GM19395 (cell line): ENCODE measurements around the gene HIVEP3.

Experiments used
- ATAC-seq: cut with Tn5 transposase; IDR thresholded peaks from one replicate; pipeline ENCODE4 v1.9.1; 2021; ENCODE audit warnings: mild to moderate bottlenecking, moderate library complexity; ENCODE audit not compliant: unreplicated experiment

Gene HIVEP3

DNA sequence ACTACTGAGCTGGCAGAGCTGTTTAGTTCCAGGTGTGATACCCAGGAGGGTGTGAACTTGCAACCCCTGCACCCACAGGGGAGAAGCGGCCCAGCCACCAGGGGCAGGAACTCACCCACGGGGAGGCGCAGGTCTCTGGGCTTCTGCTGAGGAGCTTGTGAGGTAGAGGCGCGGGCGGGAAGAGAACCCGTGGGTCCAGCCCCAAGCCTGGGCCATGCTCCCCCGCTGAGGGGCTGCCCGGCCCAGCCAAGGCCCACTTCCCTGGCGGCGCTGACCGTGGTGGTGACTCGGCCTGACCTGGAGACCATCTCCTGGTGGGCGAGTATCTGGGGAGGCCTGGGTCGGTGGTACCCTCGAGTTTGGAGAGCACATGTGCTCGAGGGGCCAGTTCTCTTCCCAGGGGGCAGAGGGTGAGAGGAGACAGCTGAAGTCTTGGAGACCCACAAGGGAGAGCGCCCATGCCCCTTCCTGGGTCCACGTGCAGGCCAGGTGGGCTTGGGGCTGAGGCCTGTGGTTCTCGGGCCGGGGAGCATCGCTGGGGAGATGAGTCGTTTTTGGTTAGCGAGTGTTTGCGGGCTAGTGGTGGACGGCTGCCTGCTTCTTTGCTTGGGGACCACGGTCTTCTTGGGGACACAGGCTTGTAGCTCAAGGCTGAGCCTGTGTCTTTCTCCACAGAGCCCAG is 405.9 kb downstream of the HIVEP3 start:
- no peak for ATAC-seq

DNA sequence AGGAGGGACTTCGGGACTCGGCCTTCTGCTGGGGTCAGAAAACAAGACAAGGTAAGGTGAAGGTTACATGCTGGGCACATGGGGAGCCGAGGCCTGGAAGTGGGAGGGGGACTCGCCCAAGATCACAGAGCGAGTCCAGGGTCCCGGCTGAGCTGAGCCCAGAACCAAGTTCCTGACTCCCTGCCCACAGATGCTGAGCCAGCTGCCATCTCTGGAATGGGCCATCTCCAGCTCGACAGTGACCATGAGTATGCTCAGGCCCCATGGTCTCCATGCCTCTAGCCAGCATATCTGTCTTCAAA is 407.5 kb downstream of the HIVEP3 start:
- ATAC-seq = no peak

DNA sequence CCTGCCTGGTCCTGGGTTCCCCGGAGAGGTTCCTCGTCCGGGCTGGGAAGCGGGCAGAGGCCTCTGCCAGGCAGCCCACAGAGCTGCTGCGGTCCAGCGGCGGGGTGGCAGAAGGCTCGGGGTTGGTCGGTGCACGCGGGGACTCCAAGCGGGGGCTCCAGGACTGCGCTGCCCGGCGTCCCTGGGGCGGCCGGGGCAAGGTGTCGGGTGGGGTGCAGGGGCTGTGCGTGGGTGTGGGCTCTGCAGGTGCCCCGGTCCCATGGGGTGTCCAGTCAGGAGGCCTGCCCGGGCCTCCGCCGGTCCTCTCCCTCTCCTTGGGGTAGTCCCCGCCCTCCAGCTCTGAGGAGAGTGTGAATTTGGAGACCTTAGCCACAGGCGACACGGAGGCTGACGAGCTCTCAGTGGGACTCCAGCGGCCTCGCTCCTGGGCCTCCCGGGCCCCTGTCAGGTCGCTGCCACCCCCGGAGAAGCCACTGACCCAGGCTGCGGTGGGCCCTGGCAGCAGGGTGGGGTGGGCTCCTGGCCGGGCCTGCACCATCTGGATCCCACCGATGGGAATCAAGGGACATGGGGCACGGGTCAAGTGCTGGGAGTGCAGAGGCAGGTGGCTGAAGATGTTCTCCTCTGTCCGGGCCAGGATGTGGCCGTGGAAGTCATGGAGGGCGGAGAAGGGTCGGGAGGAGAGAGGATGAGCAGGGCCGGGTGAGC is 408.0 kb downstream of the HIVEP3 start:
- no peak for ATAC-seq

DNA sequence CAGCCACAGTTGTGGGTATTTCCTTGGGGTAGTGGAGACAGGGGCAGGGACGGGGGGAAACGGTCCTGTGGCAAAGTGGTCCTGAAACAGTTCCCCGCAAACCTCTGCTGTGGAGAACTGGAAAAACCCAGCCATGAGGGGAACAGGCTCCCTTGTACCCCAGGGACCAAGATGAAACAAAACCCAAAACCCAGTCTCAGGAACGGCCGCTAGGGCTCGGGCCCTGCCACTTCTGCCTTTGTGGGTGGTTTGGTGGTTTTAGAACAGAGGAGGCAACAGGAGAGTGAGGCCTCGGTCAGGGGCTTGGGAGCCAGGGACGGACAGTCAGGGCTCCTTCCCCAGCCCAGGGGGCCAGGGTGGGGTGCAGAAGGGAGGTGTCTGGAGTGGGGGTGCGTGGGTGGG is 409.5 kb downstream of the HIVEP3 start:
- ATAC-seq = no peak

DNA sequence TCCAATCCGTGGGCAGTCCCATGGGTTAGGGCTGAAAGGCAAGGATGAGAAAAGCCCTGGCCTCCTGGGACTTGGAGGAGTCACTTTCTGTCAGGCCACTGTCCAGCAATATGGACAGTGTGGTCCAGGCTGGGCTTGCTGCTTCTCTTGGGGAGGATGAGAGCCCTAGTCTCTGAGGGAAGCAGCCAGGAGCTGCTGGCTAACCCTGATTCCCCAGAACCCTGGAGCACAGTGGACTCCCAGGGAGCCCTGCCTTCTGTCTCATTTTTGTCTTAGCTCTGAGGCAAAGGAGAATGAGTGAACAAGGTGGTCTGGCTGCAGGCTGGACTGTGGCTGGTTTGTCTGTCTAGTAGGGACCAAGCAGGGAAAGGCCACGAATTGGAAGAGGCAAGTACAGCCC is 410.4 kb downstream of the HIVEP3 start:
- ATAC-seq = no peak

DNA sequence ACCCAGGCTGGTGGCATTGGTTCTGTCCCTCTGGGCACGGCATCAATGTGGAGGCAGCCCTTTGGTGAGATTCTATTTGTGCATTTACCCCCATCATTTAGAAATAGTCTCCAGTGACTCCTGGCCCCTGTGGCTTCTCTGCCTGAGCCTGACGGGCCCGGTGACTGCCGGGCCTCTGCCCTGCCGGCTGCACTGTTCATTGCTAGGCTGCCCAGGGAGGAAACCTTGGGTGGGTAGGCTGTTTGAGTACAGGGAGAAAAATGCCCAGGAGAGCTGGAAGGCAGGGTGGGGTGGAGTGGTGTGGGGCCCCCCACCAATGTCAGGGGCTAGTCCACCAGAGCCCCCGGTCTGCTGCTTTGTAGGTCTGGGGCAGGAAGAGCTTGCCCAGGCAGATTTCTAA is 410.9 kb downstream of the HIVEP3 start:
- ATAC-seq = no peak

DNA sequence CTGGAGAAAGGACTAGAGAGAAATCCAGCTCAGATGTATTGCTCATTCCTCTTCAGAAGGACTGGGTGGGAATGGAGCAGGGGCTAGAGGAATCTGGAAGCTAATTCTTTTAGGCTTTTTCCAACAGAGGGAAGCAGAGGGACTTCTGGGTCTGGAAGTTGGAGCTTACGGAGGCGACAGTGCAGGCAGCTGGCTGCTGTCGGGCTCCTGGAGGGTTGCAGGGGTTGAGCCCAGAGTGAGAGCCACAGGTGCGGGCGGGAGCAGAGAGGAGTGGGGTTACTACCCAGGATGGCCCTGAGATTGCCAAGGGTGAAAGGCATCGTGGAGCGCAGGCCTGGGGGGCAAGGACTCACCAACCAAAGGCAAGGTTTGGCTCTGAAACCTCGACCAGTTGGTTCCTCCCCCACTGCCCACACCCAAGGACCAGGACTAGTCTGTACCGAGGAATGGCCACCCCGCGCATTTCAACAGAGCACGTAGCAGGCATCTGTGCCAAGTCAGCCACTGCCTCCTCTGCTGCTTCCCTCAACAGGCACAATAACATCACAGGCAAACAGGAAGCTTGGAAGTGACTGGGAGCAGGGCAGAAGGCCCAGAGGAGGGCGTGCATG is 411.5 kb downstream of the HIVEP3 start:
- no peak for ATAC-seq

DNA sequence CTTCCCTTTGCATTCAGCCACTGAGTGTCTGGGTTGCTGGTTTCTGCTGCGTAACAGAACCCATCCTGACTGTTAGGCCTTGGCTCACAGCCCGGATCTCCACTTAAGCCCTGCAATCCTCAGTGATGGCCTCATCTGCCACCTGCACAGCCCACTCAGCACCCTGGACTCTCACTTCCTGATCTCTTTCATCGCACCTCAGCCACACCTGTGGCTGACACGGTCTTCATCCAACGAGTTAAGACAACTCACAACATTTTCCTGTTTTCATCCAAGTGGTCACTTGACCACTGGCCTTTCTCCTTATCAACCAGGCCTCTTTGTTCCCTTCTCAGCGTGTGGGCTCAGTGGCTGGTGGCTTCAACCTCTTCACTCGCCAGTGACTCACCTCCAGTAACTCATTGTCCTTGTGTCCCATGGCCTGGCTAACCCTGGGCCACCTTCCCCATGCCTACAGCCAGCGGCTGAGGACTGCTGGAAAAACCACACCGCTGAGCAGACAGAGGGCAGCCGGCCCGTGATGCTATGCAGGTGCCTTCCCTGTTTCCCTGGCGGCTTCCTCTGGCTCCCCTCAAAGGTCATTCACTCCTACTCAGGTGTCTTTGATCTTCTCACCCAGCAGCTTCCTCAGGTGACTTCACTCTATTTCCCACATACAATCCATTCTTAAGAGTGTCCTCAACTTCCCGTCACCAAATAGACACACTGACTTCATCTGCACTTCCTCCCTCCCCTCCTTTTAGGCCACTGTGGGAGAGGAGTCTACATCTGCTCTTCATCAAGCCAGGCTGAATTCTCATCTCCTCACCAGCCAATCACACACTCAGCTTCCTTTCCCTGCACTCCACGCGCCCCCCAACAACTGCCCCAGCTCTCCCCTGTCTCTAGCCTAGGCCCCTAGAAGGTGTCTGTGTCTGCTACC is 414.3 kb downstream of the HIVEP3 start:
- no peak for ATAC-seq

DNA sequence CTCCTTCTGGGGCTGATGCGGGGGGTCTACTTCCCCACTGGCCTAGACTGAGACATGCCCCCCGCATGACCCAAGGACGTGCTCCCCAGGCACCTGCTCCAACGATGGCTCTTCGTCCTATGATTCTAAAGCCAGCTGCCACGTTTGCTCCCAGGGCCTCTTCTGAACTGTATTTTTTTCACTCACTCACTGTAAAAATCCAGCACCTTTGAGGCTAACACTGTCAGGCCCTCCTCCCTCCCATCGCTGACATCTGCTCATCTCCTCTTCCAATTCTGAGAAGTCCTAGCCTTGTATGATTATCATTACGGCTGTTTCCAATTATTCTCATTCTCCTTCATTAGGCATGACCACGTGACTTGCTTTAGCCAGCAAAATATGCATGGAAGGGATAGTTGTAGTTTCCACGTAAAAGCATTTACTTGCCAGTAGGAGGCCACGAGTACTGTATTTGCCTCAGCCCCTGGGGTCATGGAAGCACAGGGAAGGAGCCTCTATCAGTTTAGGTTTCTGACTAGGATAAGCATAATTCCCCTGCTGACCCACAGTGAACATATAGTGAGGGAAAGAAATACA is 415.1 kb downstream of the HIVEP3 start:
- no peak for ATAC-seq

DNA sequence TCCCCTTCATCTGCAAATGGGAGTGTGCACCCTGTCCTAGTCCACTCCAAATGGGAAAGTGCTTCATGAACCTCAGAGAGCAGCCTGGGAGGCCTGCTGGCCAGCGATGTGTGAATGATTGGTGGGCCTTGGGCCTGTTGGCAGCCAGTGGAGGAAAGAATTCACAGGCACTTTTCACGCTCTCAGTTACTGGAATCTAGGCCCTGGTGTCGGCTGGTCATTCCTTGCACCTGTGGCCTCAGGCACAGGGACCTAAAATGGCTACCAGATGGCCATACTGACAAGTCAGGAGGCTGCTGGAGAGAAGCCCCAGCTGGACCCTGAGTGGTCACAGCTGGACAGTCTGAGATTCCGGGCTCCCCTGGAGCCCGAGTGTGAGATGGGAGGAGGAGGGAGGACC is 415.8 kb downstream of the HIVEP3 start:
- ATAC-seq = no peak

DNA sequence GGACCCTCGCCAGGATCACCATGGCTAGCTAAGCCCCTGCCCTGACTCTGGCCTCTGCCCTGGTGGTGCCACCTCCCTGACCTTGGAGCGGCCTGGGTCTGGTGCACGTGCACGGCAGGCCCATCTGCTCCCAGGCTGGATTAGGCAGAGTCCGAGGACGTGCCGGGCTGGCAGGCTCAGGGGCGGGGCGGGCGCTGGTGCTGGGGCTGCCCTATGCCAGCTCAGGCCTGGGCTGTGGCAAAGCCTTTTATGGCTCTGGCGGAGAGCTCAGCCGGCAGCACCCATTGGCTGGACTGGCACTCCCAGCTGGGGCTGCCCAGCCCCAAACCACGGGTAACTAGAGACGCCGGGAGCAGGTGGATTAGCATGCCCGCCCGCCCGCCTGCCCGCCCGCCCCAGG is 417.1 kb downstream of the HIVEP3 start:
- ATAC-seq = no peak

DNA sequence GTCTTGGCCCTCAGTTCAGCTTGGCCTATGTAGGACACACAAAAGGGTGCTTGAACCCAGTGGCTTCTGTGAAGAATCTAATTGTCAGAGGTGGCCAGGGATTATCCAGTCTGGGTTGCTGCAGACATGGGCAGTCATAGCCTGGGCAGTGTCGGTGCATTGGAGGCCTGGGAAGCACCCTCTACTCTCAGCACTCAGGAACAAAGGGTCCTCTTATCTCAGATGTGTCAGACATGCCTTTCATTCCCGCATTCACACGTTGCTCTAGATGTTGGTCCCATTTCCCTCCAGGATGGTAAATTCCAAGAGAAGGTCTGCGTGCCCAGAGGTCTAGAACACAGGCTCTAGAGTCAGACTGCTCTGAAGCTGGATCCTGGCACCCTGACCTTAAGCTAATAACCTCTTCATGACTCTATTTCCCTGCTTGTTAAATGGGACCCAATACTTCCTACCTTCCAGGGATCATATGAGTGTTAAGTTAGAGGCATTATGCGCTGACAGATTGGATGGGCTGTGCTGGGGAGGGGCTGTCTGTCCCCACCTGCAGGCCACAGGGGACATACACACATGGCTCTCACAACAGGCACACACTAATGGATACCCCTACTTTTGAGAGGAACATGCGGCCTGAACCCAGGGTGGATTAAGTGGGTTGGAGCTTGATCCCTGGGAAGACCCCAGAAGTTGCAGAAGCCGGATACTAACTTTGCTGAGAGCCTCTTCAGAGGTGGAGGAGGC is 417.8 kb downstream of the HIVEP3 start:
- no peak for ATAC-seq

DNA sequence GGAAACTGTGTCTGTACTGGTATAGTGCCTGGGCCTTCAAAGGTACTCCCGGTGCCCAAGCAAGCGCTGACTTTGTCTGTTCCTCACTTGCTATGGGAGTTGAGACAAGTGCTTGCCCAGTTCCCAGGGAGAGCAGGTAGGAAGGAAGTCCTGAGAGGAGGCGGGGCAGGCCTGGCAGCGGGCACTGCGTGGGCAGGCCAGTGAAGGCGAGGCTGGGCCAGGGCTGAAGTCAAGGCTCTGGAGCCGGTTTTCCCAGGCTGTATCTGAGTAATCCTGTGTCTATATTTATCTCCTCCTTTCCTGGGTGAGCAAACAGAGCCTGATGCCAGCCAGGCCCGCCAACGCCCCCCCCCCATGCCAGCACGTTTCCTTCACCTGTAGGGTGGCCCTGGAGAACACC is 418.3 kb downstream of the HIVEP3 start:
- ATAC-seq = no peak

DNA sequence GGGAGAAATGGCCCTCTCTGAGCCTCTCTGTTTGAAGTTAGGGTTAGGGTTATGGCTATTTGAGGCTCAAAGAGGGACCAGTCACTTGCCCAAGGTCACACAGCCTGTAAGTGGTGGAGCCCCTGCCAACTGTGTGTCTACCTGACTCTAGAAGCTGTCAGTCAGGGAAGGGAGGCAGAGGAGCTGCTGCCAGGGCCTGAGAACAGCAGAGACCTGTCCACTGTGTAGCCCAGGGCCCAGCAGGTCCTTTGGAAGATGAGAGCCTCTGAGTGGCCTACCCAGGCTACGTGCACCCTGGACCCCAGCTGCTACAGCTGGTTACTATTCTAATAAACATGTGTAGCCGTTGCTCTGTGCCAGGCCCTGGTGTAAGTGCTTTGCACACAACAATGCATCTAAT is 419.1 kb downstream of the HIVEP3 start:
- ATAC-seq = no peak

DNA sequence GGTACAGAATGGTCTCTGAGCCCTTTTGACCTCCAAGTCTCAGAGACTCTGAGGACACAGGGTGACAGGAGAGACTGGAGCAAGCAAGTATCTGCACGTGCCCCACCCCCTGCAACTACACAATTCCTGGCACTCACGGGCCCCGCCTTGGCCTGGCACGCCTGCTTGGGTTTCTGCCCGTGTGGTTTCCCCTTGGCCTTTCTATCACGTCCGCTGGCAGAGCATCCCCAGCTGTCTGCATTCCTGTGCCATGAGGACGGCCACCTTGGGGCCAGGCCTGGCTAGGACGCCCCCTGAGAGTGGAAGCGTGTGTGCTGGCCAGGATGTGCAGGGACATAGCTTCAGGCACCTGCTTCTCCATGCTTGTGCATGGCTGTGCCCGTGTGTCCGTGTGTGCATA is 419.9 kb downstream of the HIVEP3 start:
- ATAC-seq = no peak

DNA sequence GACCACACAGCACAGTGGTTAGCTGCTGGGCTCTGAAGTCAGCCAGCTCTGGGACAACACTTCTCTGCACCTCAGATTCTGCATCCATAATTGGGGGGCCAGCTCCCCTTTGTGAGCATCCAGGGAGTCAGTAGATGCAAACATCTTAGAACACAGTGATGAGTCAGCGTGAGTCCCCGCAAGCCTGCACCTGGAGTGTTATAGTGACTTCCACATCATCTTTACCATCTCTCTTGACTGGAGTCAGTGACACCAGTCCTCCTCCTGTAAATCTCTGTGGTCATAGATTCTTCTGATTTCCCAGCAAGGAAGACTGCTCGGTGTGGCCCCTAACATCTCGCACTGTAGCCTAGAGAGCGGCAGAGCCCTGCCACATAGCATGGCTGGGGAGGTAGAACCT is 420.3 kb downstream of the HIVEP3 start:
- ATAC-seq = no peak

DNA sequence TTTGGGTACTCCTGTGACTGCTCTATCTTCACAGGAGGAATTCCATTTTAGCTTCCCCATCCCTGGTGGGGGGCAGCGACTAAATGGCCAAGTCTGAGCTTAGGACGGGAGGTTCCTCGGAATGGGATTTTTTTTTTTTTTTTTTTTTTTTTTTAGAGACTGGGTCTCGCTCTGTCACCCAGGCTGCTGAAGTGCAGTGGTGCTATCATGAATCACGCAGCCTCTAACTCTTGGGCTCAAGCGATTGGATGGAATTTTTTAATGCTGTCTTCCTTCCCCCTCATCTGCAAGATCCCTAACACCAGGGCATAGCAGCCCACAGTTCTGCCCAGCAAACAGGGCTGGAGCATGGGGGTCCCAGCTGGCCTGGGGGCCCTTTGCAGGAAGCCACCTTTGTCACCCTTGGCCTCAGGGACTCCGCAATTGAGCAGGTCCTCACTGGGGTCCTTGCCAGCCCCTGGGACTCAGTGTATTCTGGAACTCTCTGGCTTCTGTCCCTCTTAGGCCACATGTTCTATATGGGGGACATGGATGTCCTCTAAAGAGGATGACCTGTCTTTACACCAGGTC is 421.2 kb downstream of the HIVEP3 start:
- no peak for ATAC-seq

DNA sequence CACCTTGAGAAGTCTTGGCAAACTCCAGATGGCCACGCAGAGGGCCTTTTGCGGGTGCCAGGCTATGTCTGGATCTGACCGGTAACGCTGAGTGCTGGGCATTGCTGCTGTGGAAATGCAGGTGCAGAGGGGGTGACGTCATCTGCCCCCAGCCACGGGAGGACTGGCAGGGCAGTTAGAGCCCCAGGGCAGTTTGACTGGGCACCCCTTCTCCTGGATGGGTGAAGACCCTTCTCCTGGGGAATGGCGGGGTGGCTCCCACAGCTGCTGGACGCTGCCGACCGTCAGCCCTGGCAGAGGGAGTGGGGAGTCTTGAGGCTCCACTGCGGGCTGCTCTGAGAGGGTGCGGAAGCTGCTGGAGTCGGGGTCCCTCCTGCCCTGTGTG is 421.7 kb downstream of the HIVEP3 start:
- no peak for ATAC-seq

DNA sequence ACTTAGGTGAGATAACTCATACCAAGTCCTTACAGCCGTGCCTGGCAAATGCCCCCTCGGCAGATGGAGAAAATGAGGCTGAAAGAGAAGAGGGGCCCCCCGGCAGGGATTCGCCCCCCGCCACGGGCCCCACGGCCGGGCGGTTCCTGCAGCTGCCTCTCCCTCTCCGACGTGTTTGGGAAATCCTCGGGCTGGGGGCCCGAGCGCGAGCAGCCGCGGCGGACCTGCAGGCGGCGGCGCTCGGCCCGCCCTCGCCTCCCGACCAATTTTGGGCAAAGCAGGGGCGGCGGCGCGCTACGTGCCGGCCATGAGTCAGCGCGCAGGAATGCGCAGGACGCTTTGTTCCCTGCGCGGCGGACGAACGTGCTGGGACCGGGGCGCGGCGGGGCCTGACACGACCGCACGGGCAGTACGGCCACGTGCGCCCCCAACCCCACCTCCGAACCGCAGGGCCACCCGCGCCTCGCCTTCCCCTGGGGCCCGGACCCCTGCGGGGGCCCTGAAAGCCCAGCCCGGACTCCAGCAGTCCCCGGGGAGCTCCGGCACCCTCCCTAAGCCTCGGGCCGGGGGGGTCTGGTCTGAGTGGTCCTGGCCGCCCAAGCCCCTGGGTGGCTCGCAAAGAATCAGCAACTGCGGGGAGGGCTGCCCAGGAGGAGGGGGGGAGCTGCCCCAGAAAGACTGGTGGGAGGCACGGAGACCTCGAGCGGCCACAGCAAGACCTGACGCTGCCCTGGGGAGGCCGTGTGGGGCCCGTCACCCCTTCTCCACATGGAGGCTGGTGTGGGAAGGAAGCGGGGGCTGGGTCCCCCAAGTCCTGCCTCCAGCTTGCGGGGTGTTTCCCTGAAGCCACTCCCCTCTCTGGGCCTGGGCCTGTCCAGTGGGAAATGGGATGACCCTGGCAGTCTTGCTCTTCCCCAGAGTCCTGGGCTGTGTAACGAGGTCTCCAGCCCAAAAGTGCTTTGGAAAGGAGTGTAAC is 422.4 kb downstream of the HIVEP3 start:
- no peak for ATAC-seq
